GM18867 (cell line): ENCODE data around the gene CLEC16A.

Source experiments
- ATAC-seq: cut with Tn5 transposase; IDR thresholded peaks from one replicate; pipeline ENCODE4 v1.9.1; 2021; ENCODE audit warnings: mild to moderate bottlenecking, moderate library complexity; ENCODE audit not compliant: unreplicated experiment

Gene CLEC16A

DNA sequence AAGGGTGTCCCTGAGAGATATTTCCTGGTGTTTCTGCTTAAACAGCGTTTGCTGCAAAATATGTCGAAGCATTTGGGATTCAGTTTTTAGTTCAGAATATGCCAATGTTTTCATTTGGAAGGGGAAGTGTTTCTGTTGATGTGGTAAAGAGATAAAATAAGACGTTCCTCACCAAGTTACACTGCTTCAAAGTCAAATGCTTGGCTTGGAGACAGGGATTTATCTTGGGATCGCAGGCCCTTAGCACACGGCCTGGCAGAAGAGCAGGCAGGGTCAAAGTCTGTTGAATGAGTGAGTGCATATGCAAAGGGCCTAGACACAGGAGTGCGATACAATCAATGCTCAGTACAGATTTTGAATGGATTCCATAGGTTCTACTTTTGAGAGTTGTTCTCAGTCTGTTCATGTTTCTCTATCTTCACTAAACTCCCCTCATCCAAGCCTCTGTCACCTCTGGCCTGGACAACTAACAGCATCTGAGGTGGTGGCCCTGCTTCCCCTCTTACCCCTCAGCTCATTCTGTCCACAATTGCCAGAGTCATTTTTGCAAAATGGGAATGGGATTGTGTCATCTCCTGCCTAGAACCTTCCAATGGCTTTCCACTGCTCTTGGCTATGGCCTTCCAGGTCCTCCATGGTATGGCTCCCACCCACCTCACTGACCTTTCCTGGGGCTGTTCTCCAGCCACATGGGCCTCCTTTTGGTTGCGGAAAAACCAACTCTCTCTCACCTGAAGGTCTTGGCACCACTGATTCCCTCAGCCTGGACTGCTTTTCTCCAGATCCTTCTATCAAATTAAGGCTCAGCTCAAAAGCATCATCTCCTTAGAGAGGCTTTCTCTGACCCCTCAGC lies 5.3 kb upstream of the CLEC16A start:
- ATAC-seq: no peak

GRCh38 chr16:10939649-10940234 lies 4.6 kb upstream of the CLEC16A start:
- ATAC-seq: no peak

DNA sequence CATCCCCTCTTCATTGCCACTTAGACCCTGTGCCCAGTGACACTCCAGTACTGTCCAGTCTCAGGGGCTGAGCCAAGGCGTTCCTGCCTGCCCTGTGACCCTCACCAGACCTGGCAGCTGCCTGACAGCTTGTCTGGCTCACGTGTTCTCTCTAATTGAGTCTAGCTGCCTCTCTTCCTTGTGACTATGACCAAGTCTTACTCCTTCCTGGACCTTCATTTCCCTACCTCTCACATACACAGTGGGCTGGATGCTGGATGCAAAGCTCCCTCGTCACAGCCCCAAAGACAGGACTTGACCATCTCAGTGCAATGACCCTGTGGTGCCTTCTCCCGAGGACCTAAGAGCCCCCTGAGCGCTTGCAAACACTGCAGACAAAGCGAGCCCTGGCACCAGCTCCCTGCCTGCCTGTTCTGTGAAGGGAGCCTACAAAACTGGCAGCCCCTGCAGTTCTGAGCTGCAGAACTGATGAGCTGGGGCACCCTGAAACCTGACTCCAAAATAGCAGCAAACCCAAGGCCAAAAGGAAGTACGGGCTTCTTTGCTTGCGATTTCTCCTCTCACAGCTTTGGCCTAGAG lies 3.8 kb upstream of the CLEC16A start:
- no peak for ATAC-seq

DNA sequence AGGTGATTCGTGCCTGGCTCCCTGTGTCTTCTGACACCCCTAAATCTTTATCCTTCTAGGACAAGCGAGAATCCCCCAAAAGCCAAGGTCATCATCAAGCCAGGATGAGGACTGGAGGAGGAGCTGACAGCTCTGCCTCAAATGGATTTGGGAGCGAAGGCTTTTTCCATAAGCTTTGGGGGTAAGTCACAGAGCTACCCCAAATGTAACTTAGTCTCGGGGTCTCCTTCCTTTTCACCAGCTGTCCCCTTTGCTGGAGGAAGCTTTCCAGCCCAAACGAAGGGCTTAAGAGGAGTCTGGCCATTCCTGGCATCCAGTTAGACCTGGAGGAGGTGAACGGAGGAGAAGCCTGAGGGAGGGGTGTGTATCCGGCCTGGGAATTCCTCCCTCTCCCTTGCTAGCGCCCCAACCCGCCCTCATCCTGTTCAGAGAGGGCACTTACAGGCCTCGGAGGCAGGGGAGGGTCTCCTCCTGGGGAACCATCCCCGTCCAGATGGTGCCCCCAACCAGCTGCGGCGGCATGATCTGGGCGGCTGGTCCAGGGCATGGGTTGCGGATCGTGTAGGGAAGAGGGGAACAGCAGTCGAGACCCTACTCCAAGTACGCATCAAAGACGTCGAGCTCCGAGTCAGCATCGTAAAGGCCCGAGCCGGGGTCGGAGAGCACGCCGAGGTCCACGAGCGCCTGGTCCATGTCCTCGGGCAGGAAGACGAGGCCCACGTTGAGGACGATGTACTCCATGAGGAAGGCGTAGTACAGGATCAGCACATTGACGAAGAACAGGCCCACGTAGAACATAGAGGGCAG lies 3.0 kb upstream of the CLEC16A start:
- ATAC-seq: no peak

GRCh38 chr16:10941935-10942351 lies 2.4 kb upstream of the CLEC16A start:
- ATAC-seq: peak; percentile 15

- peak; percentile 67 for ATAC-seq
Measured at GRCh38 chr16:10942352-10943063, 1.9 kb upstream of the CLEC16A start, which contains the start of gene DEXI. DEXI (minus strand) TSS chr16:10942468; CDS start chr16:10942005, 463 bp downstream.

GRCh38 chr16:10943064-10943353 lies 1.4 kb upstream of the CLEC16A start:
- ATAC-seq: no peak

DNA sequence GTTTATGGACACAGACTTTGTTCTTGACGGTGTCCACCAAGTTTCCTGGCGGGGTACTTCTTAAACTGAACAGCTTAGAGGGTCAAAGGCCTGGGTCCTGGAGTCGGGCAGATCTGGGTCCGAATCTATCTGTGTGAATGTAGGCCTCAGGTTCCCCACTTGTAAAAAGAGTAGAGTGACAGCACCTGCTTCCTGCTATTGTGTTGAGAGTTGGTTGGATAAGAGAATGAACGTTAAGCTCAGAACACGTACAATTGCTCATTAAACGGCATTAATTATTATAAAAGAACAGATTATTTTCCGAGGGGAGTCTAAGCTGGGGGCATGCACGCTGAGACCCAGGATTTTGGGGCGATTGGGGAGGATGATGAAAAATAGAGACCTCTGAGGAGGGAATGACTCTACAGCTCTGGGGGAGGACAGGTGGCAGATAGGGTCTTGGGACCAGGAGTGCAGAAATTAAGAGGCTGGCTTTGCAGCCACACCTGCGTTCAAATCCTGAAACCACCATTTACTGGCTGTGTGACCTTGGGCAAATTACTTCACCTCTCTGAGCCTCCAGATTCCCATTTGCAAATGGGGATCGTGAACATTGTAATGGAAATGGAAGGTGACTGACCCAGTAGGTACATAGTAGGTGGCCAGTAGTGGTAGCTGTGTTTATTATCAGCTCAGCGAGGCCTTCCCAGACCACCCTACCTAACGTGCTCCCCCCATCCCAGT lies 862 bp downstream of the CLEC16A start:
- ATAC-seq: no peak

DNA sequence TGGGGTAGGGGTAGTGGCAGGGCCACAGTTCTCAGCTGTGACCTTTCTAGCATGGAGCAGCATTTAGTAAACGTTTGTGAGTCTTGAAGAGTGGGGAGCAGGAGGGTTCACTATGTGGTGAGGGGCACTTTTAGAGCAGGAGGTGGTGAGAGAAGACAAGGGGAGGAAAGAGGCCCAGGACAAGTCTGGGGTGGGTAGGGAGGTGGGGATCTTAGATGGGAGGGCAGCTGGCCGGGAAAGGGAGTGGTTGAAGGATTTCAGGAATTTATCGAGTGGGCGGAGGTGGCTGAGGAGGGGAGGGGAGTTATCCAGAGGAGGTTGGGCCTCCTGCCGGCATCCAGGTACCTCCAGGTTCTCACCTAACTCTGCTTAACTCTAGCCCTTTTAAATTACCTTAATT lies 1.9 kb downstream of the CLEC16A start:
- ATAC-seq: no peak

DNA sequence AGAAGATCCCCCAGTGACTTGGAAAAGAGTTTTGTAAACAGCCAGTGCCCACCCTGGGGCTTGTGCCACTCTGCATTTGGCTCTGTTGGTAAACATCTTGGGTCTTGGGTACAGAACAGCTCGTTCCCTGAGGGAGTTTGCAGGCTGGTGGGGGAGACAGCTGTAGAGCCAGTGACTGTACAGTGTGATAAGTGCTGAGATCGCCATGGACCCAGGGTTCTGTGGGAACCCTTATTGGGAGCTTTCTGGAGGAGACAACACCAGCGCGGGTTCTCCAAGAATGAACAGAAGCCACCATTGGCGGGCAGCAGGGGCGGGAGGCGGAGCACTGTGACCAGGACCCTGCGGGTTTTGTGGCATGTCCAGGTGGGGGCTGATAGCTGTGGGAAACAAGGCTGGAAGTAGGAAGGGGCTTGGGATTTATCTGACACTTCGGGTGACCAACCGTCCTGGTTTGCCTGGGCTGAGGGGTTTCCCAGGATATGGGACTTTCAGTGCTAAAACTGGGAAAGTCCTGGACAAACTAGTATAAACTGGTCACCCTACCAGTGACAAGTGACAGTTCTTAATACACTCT lies 2.9 kb downstream of the CLEC16A start:
- ATAC-seq: no peak

- peak; percentile 64 for ATAC-seq
Measured at GRCh38 chr16:10949424-10949970, 5.1 kb downstream of the CLEC16A start.

DNA sequence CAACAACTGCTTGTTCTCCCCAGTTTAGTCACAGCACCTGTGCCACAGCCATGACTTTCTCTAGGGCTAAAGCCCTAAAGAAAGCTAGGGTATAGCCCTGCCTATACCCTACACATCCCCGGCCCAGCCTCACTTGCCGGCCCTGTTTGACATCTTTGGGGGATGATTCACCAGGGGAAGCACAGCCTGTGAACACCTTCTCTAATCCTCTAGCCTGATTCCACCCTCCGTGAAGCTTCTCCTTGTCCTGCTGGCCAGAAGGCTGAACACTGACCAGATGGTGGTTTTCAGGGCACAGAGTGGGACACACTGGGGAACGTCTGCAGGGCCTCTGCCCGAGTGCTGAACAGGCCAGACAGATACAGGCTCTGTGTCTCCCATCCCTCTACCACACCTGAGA lies 6.0 kb downstream of the CLEC16A start:
- ATAC-seq: no peak

DNA sequence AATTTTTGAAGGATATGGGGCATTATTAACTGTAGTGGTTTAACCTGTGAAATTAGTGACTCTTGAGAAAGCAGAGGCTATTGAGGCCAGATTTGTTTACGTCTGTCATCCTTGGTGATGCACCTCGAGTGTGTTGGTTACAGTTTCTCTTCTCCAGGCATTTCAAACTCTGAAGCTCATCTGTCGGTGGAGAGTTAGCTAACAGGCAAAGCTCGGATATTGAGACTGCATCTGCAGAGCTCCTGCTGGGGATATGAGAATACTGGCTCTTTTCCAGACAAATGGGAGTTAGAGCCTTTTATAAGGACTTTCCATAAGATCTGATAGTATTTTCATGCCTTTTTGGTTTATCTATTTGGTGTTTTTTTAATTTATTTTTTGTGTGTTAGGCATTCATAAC lies 6.7 kb downstream of the CLEC16A start:
- ATAC-seq: no peak

DNA sequence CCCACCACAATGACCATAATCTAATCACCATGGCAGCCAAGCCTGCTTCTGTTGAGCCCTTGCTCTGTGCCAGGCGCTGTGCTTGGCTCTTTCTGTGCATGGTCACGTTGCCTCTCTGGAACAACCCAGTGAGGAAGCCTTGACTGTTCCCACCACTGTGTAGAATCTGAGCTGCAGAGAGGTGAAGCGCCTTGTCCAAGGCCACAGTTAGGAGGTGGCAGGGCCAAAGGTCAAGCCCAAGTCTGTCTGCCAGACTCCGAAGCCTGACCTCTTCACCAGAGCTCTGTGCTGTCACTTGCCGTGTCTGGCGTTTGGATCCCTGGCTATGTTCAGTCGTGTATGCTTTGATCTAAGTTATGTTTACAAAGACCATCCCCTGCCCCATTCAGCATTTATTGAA lies 10.5 kb downstream of the CLEC16A start:
- no peak for ATAC-seq

- ATAC-seq: no peak
Measured at GRCh38 chr16:10957771-10958482, 13.6 kb downstream of the CLEC16A start.

- ATAC-seq: no peak
Measured at GRCh38 chr16:10959161-10959560, 14.8 kb downstream of the CLEC16A start.

- no peak for ATAC-seq
Measured at GRCh38 chr16:10961231-10961630, 16.9 kb downstream of the CLEC16A start.

DNA sequence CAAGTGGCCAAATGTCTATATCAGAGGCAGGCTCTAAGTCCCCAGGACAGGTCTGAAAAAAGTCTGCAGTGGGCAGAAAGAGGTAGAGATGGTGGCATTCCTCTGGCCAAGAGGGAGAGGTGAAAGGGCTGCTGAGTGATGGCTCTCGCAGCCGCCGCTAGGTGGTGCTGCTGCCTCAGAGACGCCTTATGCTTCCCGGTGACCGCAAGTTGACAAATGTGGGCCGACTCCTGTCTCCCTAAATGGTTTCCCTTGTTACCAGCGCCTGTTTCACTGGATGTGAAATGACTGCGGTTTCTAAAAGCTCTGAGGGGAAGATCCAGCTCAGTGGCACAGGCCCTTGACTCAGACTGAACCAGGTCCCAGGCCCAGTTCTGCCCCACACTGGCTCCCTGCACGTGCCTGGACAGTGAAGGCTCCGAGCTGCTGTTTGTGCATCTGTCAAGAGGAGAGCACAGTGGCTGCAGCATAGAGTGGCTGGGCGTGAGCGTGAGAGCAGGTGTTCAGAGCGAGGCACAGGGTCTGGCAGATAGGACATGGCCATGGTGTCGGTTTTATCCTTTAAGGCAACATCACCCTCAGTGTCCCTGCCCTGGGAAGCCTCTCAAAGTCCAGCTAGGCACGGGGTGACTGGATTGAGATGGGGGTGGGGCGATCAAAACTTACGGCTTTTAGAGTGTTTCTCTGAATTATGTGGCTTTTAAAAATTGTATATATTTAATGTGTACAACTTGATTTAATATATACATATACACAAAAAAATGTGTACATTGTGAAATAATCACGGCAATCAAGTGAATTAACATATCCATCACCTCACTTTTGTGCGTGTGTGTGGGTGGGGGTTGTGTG lies 19.9 kb downstream of the CLEC16A start:
- peak; percentile 41 for ATAC-seq
